OCI-M1 (cell line): ENCODE results near the gene QPRT.
A peak's percentile ranks its signal among the peaks of the same experiment; 100 is the strongest.
"Not testable (repeated sequence)": the region's sequence is repeated elsewhere in the genome, so short reads cannot be mapped to it uniquely, and the experiment has no call there.

Experiments
- DNase-seq: peaks from one replicate; lab custom pipeline; 2025; lab: John Stamatoyannopoulos, UW

The QPRT gene

DNA sequence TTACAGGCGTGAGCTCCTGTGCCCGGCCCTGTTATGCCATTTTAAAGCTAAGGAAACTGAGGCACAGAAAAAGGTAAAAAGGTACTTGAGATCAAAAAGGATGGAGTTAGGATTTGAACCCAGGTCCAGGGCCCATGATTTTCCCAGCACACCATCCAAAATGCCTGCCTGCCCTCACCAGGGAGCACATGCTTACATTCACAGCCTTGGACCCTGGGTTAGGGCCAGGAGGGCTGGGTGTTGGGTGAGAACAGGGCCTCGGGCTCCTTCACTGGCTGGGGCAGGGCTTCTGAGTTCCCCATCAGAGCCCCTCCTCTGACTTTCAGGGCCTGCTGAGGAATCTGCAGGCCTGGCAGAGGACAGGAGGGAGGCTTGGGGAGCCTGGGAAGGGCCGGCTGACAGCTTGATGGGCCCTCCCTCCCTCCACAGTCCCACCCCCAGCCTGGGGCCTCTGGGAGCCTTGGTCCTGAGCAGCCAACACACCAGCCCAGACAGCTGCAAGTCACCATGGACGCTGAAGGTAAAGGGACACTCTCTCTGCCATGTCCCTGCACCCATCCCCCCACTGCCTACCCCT is at the start of gene QPRT:
Gene QPRT, plus strand, starts transcription at position 490 of the 577 bp plus-strand sequence. Its CDS starts 18 bp downstream, at position 508.
- DNase-seq = peak; percentile 92

DNA sequence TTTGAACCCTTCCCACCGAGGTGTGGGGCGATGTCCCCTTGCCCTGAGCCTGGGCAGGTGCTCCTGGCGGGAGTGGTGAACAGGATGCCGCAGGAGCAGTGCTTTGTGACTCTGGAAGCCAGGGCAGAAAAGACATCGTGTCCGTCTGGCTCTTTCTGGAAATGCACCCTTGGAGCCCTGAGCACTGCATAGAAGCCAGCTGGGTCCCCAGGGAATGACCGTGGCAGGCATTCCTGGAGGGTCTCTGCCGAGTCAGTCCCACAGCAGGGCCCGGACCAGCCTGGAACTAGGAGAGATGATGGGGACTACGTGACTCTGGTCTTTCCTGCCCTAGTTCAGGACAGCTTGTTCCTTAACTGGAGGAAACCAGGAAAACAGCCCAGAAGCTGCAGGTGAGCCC is 49.7 kb upstream of the QPRT start:
- DNase-seq = not testable (repeated sequence)

DNA sequence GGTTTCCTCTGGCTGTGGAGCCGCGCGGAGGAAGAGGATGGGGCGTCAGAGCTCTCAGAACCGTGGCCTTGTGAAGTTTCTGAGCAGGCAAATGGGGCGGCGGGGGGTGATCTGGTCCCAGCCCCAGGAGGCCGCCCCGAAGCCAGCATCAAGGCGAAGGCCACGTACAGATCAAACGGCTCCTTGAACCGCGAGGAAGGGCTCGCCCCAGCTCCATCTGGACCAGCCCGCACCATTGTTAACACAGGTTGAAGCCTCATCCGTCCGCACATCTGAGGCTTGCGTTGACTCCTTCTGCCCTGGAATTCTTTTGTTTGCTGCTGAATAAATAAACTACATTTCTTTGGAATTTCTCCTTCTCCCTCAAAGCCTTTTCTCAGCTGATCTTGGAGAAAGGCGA is 47.3 kb upstream of the QPRT start:
- DNase-seq = not testable (repeated sequence)

DNA sequence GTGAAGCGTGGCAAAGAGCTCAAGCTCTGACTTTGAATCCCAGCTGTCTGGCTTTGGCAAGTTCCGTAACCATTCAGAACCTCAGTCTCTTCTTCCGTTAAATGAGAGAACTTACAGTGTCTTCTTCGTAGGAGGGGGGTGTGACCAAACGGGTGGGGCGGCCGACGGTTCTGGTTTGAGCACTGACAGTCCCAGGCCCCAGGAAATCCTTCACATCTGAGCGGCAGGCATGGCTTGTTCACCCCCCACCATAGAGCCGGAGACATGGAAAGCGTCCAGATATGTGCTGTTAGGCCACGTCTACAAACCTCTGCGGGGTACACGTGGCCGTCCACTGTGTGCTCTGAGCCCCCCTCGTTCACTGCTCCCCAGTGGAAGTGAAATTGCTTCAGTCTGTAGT is 43.1 kb upstream of the QPRT start:
- DNase-seq = not testable (repeated sequence)

DNA sequence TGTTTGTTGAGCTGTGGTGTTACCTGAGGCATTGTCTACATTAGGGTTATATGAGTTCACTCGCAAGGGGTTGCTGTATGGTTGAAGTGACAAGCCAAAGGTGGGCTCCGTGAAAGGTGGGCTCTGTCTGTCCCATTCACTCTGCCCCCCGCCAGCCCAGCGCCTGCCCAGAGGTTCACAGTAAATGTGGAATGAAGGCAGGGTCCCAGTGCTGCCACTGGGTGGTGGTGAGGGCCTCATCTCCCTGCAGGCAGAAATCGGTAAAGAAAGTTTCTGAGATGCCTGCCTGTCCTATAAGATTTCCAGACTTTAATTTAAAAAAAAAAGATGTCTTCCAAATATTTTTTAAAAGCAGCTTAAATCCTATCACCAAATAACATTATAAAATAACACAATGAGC is 42.6 kb upstream of the QPRT start:
- DNase-seq = not testable (repeated sequence)

DNA sequence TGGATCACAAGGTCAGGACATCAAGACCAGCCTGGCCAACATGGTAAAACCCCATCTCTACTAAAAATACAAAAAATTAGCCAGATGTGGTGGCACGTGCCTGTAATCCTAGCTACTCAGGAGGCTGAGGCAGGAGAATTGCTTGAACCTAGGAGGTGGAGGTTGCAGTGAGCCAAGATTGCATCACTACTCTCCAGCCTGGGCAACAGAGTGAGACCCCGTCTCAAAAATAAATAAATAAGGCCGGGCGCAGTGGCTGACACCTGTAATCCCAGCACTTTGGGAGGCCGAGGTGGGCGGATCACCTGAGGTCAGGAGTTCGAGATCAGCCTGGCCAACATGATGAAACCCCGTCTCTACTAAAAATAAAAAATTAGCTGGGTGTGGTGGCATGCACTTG is 40.2 kb upstream of the QPRT start:
- DNase-seq = not testable (repeated sequence)

DNA sequence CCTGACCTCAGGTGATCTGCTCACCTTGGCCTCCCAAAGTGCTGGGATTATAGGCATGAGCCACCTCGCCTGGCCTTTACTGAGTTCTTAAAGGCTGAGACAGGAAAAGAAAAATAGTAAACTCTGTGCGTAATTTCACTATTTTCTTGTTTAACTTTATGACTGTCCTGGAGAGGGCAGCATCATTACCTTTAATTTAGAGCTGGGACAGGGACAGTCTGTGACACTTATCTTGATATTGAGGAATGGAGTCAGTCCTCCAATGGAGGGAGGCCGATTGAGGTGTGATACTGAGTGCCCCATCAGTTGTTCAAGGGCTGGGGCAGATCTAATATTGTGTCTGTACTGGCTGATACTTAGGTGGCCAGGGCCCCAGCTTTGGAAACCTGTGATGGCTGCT is 37.4 kb upstream of the QPRT start:
- DNase-seq = peak; percentile 88

DNA sequence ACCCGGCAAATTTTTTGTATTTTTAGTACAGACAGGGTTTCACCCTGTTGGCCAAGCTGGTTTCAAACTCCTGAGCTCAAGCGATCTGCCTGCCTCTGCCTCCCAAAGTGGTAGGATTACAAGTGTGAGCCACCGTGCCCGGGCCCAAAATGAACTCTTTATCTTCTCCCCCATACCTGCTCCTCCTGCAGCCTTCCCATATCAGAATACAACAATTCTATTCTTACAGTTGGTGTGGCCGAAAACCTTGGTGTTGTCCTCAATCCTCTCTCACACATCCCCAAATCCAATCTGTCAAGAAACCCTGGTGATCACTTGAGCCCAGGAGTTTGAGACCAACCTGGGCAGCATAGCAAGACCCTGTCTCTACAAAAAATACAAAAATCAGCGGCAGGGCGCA is 35.4 kb upstream of the QPRT start:
- DNase-seq = no peak

DNA sequence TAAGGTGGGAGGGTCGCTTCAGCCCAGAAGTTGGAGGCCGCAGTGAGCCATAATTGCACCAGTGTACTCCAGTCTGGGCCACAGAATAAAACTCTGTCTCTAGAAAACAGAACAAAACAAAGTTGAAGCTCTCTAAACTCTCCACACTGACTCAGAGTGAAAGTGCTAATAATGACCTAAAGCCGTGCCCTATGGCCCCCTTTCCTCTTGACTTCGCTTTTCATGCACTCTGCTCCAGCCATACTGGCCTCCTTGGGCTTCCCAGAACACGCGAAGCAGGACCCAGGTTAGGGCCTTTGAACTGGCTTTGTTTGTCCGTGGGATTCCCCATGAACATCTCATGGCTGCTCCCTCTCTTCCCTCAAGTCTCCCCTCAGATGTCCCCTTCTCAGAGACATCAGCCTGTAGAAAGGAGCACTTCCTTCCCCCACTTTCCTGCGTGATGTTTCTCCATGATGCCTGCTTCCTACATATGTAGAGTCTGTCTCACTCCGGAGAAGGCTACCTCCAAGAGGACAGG is 34.6 kb upstream of the QPRT start:
- no peak for DNase-seq

DNA sequence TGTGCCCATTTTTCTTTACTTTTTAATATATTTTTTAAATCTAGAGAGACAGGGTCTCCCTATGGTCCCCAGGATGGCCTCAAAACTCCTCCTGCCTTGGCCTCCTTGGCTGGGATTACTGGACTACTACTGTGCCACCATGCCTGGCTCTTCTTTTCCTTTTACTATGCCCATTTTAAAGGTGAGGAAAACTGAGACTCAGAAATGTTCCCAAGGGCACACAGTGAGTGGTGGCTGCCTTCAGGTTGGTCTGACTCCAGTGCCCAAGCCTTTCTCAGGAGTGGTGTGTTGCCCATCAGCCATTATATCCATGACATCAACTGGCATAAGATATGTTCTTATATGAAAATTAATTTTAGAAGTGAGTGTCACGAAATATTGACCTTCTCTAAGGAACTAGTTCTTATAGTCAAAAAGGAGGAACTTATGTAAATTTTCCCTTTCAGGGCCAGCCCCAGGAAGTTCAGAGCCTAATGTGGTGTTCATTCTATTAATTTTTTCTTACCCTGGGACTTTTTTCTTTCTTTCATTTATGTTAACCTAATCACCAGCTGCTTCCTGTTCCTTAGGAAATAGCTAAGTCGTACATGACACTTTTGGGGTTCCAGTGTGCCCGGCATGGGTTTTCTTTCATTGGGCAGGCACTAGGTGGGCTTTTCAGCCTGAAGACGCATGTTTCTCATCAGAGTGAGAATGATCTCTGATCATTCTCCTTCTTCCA is 33.8 kb upstream of the QPRT start:
- peak; percentile 43 for DNase-seq

DNA sequence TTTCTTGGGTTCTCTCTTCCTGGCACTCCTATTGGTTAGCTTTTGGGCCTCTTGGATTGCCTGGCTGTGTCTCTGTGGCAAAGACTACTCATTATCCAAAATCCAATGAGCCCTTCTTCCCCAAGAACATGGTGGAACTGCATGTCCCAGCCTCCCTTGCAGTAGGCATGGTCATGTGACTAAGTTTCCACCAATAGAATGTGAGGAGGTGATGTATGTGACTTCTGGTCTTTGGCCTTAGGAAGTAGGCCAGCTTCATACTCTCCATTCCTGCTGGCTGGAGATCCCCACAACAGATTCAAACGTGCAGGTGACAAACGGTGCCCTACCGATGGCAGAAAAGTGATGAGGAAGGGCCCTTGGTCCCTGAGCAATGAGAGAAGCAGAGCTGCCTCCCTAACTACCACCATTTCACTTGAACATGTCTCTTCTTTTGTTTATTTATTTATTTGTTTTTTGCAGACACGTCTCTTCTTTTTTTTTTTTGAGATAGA is 33.2 kb upstream of the QPRT start:
- DNase-seq = peak; percentile 93

DNA sequence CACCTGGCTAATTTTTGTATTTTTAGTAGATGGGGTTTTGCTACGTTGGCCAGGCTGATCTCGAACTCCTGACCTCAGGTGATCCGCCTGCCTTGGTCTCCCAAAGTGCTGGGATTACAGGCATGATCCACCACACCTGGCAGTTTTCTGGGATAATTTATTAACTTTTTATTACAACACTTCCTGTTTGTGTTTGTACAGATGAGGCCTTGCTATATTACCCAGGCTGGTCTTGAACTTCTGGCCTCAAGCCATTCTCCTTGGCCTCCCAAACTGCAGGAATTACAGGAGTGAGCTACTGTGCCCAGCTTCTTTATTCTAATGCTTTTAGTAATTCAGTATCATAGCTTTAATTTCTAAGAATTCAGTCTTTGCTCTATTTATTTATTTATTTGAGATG is 32.0 kb upstream of the QPRT start:
- no peak for DNase-seq

DNA sequence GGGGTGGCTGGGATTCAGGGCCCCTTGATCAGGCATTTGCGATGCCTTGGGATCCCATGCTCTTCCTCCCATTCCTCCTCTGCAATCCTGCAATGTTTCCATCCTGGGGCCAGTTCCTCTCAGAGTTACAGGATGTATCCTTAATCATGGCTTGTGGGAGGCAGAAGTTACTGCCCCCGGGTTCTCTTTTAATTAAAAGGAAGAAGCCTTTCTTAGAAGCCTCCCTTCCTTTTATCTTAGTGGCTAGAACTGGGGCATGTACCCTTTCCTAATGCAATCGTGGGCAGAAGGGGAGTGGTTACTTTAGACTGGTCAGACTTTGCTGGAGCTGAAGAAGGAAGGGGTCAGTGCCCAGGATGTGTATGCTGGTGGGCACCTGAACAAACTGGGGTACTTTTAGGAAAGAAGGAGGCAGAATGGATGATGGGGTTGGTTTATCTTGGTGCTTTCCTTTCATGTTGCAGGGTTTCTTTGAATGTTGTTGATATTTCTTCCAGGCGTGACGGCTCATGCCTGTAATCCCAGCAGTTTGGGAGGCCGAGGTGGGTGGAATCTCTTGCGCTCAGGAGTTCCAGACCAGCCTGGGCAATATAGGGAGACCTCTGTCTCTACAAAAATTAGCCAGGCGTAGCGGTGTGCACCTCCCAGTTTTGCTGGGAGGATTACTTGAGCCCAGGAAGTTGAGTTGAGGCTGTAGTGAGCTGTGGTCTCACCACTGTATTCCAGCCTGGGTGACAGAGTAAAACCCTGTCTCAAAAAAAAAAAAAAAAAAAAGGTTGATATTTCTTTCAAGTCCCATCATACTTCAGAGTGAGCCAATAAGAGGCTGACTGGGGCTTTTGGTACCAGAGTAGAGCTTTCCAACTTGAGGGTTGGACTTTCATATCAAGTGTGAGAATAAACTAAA is 29.1 kb upstream of the QPRT start:
- DNase-seq = peak; percentile 84

DNA sequence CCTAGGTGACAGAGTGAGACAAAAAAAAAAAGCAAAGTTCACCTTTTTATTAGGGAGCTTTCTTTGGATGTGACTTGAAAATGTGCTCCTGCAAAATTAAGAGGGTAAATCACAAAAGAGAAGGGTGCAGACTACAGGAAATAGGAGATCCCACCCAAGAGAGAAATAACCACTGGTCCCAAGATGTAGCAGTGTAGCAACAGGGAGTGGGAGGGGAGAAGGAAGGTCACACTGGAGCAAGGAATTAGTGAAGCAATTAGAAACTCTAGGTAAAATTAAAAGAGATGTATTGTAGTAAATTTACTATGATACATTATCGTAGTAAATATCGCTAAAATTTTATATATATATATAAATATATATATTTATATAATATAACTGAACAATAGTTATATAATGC is 28.2 kb upstream of the QPRT start:
- no peak for DNase-seq

DNA sequence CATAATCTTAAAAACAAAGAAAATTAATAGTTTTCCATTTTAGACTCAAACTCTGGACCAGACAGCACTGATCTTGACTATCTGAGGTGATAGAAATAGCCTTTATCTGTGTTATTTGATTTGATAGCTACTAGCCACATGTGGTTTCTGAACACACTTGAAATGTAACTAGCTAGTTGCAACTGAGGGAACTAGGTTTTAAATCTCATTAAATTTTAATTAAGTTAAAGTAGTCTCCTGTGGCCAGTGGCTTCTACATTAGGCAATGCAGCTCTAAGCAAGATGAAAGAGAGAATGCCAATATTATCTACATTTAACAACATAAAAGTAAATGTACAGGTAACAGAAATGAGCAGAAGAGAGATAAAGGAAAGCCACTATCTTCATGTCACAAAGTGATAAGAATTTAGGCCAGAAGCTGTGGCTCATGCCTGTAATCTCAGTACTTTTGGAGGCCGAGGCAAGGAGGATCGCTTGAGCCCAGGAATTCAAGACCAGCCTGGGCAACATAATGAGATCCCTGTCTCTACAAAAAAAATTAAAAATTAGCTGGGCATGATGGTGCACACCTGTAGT is 27.1 kb upstream of the QPRT start:
- DNase-seq = peak; percentile 53

DNA sequence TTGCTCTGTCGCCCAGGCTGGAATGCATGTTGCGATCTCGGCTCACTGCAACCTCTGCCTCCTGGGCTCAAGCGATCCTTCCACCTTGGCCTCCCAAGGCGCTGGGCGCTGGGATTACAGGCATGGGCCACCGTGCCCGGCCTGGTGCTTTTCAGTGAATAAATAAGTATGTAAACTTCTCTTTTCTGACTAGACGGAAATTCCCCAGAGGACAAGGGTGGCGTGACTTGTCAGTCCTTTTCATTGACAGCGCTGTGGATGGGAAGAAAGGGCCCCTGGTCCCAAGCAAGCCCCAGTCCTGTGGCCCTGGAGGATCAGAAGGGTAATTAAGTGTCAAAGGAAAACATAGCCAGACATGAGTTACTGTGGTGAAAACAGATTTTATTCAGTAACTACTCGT is 25.5 kb upstream of the QPRT start:
- peak; percentile 43 for DNase-seq

DNA sequence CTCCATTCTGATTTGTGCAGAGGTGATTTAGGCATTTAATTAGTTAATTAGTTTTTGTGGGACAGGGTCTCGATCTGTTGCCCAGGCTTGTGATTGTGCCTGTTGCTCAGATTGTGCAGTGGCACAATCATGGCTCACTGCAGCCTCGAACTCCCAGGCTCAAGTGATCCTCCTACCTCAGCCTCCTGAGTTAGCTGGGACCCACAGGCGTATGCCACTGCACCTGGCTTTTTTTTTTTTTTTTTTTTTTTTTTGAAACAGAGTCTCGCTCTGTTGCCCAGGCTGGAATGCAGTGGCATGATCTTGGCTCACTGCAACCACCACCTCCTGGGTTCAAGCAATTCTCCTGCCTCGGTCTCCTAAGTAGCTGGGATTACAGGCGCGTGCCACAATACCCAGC is 25.1 kb upstream of the QPRT start:
- DNase-seq = not testable (repeated sequence)

DNA sequence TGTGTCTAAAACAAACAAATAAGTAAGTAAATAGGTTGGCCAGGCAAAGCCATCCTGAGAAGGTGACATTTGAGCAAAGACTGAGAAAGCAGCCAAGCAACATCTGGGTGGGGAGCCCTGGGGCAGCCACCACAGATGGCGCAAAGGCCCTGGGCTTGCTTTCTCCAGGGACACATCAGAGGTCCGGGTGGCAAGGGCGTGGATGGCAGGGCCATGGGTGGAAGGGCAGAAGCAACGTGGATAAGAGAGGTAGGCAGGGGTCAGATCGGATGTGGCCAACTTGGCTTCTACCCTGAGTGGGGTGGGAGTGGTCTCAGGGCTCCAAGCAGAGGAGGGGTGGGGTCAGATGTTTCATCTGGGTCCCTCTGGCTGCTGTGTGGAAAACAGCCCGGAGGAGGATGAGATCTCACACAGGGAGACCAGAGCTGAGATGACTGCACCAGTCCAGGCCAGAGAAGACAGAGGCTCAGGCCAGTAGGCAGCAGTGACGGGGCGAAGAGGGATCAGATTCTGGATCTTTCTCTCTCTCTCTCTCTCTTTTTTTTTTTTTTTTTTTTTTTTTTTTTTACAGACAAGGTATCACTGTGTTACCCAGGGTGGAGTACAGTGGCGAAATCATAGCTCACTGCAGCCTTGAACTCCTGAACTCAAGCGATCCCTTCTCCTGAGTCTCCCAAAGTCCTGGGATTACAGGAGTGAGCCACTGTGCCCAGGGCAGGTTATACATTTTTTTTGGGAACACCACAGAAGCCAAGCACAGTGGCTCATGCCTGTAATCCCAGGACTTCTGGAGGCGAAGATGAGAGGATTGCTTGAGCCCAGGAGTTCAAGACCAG is 22.1 kb upstream of the QPRT start:
- DNase-seq = peak; percentile 58

DNA sequence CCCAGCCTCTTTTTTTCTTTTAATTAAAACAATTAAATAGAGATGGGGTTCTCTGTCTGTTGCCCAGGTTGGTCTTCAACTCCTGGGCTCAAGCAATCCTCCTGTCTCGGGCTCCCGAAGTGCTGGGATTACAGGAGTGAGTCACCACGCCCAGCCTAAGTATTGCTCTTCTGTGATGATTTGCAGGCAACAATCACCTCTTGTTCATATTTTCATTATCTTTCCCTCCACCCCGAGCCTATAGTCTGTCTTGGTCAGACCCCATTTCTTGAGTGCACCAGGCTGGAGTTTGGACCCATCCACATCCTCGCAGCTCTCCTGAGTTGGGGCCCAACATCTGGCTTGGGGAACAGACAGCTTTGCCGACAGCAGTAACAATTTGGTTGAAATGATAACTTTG is 20.3 kb upstream of the QPRT start:
- no peak for DNase-seq

DNA sequence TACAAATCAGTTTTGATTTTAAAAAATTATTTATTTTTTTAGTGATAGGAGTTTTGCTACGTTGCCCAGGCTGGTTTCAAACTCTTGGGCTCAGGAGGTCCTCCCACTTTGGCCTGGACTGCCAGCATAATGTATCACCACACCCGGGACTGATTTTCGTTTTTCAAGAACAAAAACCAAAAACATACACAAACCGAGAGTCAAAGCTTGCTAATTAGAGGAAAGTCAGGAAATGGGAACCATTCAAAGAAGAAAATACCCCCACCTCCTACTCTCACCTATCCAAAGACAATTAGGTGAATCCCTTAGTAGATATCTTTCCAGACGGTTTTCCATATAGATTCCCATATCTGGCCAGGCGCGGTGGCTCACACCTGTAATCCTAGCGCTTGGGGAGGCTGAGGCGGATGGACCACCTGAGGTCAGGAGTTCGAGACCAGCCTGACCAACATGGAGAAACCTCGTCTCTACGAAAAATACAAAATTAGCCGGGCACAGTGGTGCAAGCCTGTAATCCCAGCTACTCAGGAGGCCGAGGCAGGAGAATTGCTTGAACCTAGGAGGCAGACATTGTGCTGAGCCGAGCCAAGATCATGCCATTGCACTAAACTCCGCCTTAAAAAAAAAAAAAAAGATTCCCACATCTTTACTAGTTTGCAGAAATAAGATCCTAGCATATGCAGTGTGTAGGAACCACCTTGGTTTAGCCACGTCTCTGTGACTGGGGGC is 16.8 kb upstream of the QPRT start:
- peak; percentile 70 for DNase-seq

DNA sequence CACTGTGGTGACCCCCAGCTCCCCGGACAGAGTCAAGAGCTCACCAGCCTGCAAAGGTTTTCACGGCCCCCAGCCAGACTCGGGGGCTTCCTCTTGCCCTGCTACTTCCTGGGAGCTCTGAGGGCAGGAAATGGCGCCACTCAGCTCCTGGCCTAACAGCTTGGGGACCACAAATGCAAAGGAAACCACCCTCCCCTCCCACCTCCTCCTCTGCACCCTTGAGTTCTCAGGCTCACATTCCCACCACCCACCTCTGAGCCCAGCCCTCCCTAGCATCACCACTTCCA is 16.3 kb upstream of the QPRT start:
- DNase-seq = peak; percentile 93
